ENCODE results near the gene BRIP1. TPM values are rescaled to one million over a fixed set of nuclear protein-coding genes. Genes with fewer than 3 reads are reported as not detected.

BRIP1 gene
- total RNA-seq, 1 donor: 22.9 TPM

DNA sequence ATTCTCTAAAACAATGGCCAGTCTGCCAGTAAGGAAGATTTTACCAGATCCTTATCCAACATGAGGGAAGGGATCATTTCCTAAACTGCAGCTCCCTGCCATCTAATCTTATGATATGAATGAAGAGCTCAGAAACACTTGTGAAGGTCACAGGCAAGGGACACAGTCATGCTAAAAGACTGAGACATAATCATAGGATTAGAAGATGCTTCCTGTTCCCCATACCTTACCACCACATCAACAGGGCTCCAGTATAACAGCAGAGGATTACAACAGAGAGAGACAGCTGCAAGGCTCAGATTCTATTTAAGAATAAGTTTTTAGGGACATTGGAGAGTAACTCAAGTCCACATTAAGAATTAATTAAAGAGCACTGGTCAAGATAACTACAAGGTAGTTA lies 93.3 kb downstream of the BRIP1 start:
- DNase-seq (ENCODE audit: low read depth): peak; percentile 27
- no peak overlapping the region for H3K4me3 ChIP-seq (ENCODE audit: low read depth, low read length)
- TF ChIP-seq CTCF (IDR thresholded peaks at IDR 0.05; ENCODE audit: insufficient read depth, low read depth, low read length): no peak

DNA sequence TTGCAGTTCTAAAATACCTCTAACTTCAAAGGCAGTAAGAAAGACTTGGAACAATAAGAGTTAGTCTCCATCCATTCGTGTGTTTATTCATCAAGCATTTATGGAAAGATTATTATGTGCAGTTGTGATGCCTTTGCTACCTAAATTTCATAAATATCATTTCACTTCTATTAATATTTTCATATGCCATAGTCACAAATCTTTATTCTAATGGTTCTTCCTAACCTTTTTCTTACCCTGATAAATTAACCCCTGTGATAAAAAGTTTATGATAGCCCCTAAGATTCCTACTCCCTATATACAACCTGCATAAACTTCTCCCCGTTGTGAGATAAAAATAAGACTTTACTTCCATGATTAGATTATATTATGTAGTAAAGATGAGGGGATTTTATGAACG lies 94.9 kb downstream of the BRIP1 start:
- no peak for DNase-seq (ENCODE audit: low read depth)
- no peak for TF ChIP-seq CTCF (IDR thresholded peaks at IDR 0.05; ENCODE audit: insufficient read depth, low read depth, low read length)
- no peak overlapping the region for H3K4me3 ChIP-seq (ENCODE audit: low read depth, low read length)

GRCh38 chr17:61766520-61766919 lies 96.8 kb downstream of the BRIP1 start:
- DNase-seq (ENCODE audit: low read depth): no peak
- TF ChIP-seq CTCF (IDR thresholded peaks at IDR 0.05; ENCODE audit: insufficient read depth, low read depth, low read length): no peak
- H3K4me3 ChIP-seq (ENCODE audit: low read depth, low read length): no peak overlapping the region

GRCh38 chr17:61764846-61765245 lies 98.5 kb downstream of the BRIP1 start:
- no peak for DNase-seq (ENCODE audit: low read depth)
- no peak overlapping the region for H3K4me3 ChIP-seq (ENCODE audit: low read depth, low read length)
- no peak for TF ChIP-seq CTCF (IDR thresholded peaks at IDR 0.05; ENCODE audit: insufficient read depth, low read depth, low read length)

- TF ChIP-seq CTCF (IDR thresholded peaks at IDR 0.05; ENCODE audit: insufficient read depth, low read depth, low read length): no peak
- no peak overlapping the region for H3K4me3 ChIP-seq (ENCODE audit: low read depth, low read length)
- no peak for DNase-seq (ENCODE audit: low read depth)
Observed at GRCh38 chr17:61761827-61762226, 101.5 kb downstream of the BRIP1 start.

DNA sequence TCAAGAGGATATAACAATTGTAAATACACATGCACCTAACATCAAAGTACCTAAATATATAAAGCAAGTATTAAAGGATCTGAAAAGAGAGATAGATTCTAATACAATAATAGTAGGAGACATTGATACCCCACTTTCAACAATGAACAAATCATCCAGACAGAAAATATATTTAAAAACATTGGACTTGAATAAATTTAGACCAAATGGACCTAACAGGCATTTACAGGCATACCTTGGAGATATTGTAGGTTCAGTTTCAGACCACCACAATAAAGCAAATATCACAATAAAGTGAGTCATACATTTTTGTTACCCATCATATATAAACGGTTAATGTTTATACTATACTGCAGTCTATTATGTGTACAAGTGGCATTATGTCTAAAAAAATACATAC lies 104.0 kb downstream of the BRIP1 start:
- no peak for TF ChIP-seq CTCF (IDR thresholded peaks at IDR 0.05; ENCODE audit: insufficient read depth, low read depth, low read length)
- H3K4me3 ChIP-seq (ENCODE audit: low read depth, low read length): no peak overlapping the region
- no peak for DNase-seq (ENCODE audit: low read depth)

- TF ChIP-seq CTCF (IDR thresholded peaks at IDR 0.05; ENCODE audit: insufficient read depth, low read depth, low read length): no peak
- no peak for DNase-seq (ENCODE audit: low read depth)
- H3K4me3 ChIP-seq (ENCODE audit: low read depth, low read length): no peak overlapping the region
Observed at GRCh38 chr17:61758430-61758829, 104.9 kb downstream of the BRIP1 start.

All from fibroblast of villous mesenchyme (primary cell).